Measurements from ENCODE around the gene BNIPL.

Gene BNIPL

GRCh38 chr1:151010346-151010726, 26.1 kb upstream of the BNIPL start:
- no peak for DNase-seq

GRCh38 chr1:151011154-151011850, 25.1 kb upstream of the BNIPL start:
- no peak for DNase-seq

- DNase-seq: no peak
Measured at GRCh38 chr1:151012684-151013471, 23.5 kb upstream of the BNIPL start.

- DNase-seq: no peak
Measured at GRCh38 chr1:151013518-151013917, 22.9 kb upstream of the BNIPL start.

GRCh38 chr1:151024540-151025146, 11.7 kb upstream of the BNIPL start:
- peak; percentile 88 to 90 for DNase-seq

GRCh38 chr1:151026460-151026859, 9.9 kb upstream of the BNIPL start:
- no peak for DNase-seq

GRCh38 chr1:151032164-151032563, 4.2 kb upstream of the BNIPL start:
- no peak for DNase-seq

GRCh38 chr1:151035167-151035566, 1.2 kb upstream of the BNIPL start:
- no peak for DNase-seq

- DNase-seq: no peak
Measured at GRCh38 chr1:151037032-151037431, 646 bp downstream of the BNIPL start.

GRCh38 chr1:151039521-151039920, 3.1 kb downstream of the BNIPL start:
- DNase-seq: no peak

- peak in 1 of 2 donors; percentile 33 for DNase-seq
Measured at GRCh38 chr1:151043163-151043562, 6.8 kb downstream of the BNIPL start.

- peak; percentile 61 to 66 for DNase-seq
Measured at GRCh38 chr1:151047591-151047924, 11.2 kb downstream of the BNIPL start, which contains the start of gene C1orf56. Gene C1orf56, plus strand, starts transcription at chr1:151047751. Its CDS starts 97 bp downstream, at chr1:151047848.

GRCh38 chr1:151047925-151048644, 11.7 kb downstream of the BNIPL start:
- peak; percentile 68 to 70 for DNase-seq

- no peak for DNase-seq
Measured at GRCh38 chr1:151048645-151049032, 12.3 kb downstream of the BNIPL start.

- peak in 1 of 2 donors; percentile 28 for DNase-seq
Measured at GRCh38 chr1:151049458-151049857, 13.1 kb downstream of the BNIPL start.

- DNase-seq: no peak
Measured at GRCh38 chr1:151050051-151050688, 13.8 kb downstream of the BNIPL start.

GRCh38 chr1:151051356-151052009, 15.1 kb downstream of the BNIPL start:
- no peak for DNase-seq

GRCh38 chr1:151054971-151055547, 18.7 kb downstream of the BNIPL start:
- DNase-seq: no peak

GRCh38 chr1:151055581-151055980, 19.2 kb downstream of the BNIPL start:
- DNase-seq: peak in 1 of 2 donors; percentile 27

GRCh38 chr1:151056149-151056548, 19.8 kb downstream of the BNIPL start:
- DNase-seq: peak; percentile 47 to 78

- DNase-seq: no peak
Measured at GRCh38 chr1:151058692-151059091, 22.3 kb downstream of the BNIPL start.

All from CD4-positive, alpha-beta T cell treated with Interleukin-4 for 1 hour (primary cell).